ENCODE measurements around the gene OR51G2.

DNA sequence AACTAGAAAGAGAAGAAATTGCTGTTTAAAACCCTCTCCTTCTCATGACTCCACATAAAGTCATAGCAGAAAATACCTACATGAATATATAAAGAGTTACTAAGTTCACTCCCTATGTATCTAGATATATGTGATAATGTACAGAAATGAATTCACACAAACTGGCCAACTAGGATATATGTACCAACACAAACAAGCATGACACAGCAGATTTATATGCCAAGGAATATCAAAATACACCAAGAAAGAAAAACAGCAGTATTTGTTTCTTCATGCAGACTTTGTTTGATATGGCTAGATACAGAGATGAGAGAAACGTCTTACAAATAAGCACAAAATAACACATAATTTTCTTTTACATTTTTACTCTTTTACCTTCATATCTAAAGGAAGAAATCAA, 3.2 kb upstream of the OR51G2 start:
- TF ChIP-seq, protein P1, sequence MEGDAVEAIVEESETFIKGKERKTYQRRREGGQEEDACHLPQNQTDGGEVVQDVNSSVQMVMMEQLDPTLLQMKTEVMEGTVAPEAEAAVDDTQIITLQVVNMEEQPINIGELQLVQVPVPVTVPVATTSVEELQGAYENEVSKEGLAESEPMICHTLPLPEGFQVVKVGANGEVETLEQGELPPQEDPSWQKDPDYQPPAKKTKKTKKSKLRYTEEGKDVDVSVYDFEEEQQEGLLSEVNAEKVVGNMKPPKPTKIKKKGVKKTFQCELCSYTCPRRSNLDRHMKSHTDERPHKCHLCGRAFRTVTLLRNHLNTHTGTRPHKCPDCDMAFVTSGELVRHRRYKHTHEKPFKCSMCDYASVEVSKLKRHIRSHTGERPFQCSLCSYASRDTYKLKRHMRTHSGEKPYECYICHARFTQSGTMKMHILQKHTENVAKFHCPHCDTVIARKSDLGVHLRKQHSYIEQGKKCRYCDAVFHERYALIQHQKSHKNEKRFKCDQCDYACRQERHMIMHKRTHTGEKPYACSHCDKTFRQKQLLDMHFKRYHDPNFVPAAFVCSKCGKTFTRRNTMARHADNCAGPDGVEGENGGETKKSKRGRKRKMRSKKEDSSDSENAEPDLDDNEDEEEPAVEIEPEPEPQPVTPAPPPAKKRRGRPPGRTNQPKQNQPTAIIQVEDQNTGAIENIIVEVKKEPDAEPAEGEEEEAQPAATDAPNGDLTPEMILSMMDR (conservative IDR thresholded peaks at IDR 0.05; ENCODE audit: low read depth, low read length), result no peak
- TF ChIP-seq EZH2 (IDR thresholded peaks at IDR 0.05; ENCODE audit: borderline replicate concordance, low read depth, low read length, poor library complexity, severe bottlenecking), result no peak

Measured in A673 (cell line).